Smooth muscle cell (in vitro differentiated cells): Measurements from ENCODE around the gene GEMIN5. TPM values are rescaled to one million over a fixed set of nuclear protein-coding genes. Genes with fewer than 3 reads are reported as not detected.

Experiments used
- DNase-seq: peaks from one replicate; lab custom pipeline; 2025; ENCODE audit not compliant: unreplicated experiment; lab: John Stamatoyannopoulos, UW
- H2AFZ ChIP-seq: fragments of 200-600 bp; sonication (generic); 2 replicates; pipeline ENCODE4 v1.6.0; 2016; ENCODE audit warnings: antibody characterized with exemption, low read depth, mild to moderate bottlenecking
- H3F3A ChIP-seq: fragments of 200-600 bp; sonication (generic); 2 replicates; pipeline ENCODE4 v1.6.0; 2017; ENCODE audit warnings: antibody characterized with exemption, low read depth
- H3K27ac ChIP-seq: fragments of 200-600 bp; sonication (generic); 2 replicates; pipeline ENCODE4 v1.5.1; 2016; ENCODE audit warnings: low read depth, mild to moderate bottlenecking
- H3K27me3 ChIP-seq: fragments of 200-600 bp; sonication (generic); 2 replicates; pipeline ENCODE4 v1.6.1; 2016; ENCODE audit warnings: low read depth, mild to moderate bottlenecking
- H3K36me3 ChIP-seq: fragments of 200-600 bp; sonication (generic); 2 replicates; pipeline ENCODE4 v1.5.1; 2016; ENCODE audit warnings: low read depth
- H3K4me1 ChIP-seq: fragments of 200-600 bp; sonication (generic); 2 replicates; pipeline ENCODE4 v1.5.1; 2016; ENCODE audit warnings: low read depth
- H3K4me2 ChIP-seq: fragments of 200-600 bp; sonication (generic); 2 replicates; pipeline ENCODE4 v1.6.0; 2016; ENCODE audit warnings: mild to moderate bottlenecking
- H3K4me3 ChIP-seq: fragments of 200-600 bp; sonication (generic); 2 replicates; pipeline ENCODE4 v1.5.1; 2016; ENCODE audit warnings: mild to moderate bottlenecking
- H3K79me2 ChIP-seq: fragments of 200-600 bp; sonication (generic); 2 replicates; pipeline ENCODE4 v1.6.0; 2016; ENCODE audit warnings: low read depth, mild to moderate bottlenecking
- H3K9ac ChIP-seq: fragments of 200-600 bp; sonication (generic); 2 replicates; pipeline ENCODE4 v1.6.0; 2016; ENCODE audit warnings: low read depth
- H3K9me3 ChIP-seq: fragments of 200-600 bp; sonication (generic); replicated peaks from 2 replicates; pipeline ENCODE4 v1.5.1; 2016; ENCODE audit warnings: low read depth
- H4K20me1 ChIP-seq: fragments of 200-600 bp; sonication (generic); 2 replicates; pipeline ENCODE4 v1.6.0; 2016; ENCODE audit warnings: low read depth
- CTCF ChIP-seq: fragments of 200-600 bp; sonication (generic); IDR thresholded peaks from 2 replicates; pipeline ENCODE4 v1.5.1; 2017; ENCODE audit warnings: borderline replicate concordance, mild to moderate bottlenecking, antibody characterized with exemption; ENCODE audit not compliant: insufficient read depth, poor library complexity, severe bottlenecking
- WGBS: methylation state at CpG from one replicate; pipeline ENCODE4 v1.1.7; 2016; ENCODE audit warnings: low lambda C conversion rate; 5-methylcytosine and 5-hydroxymethylcytosine counted together
- polyA plus RNA-seq: library from polyadenylated mRNA; unstranded; fragments of >200 nt; fragmentation: Nextera tagmentation; extraction: Ambion mirVana; gene quantifications from 2 replicates; pipeline ENCODE4 v1.2.1, GENCODE V29; 2016
- total RNA-seq: library from RNA; depleted of rRNA; stranded (reverse); fragments of >200 nt; gene quantifications from 2 replicates; pipeline ENCODE4 v1.2.3, GENCODE V29; 2014

Gene GEMIN5
- total and polyA plus RNA-seq, 2 experiments from 2014 or later, result 5.3 to 11.1 TPM

- peak overlapping the region; percentile 99 for H3K27ac ChIP-seq
- H3K4me3 ChIP-seq, result peak overlapping the region; percentile 88
- peak overlapping the region; percentile 97 for H3K4me2 ChIP-seq
- no peak for TF ChIP-seq CTCF
- H3K27me3 ChIP-seq, result no peaks in the 10 kb centered on the region
- H3K79me2 ChIP-seq, result peaks cover 43% of the 10 kb centered on the region
- H3K9ac ChIP-seq, result peak overlapping the region; percentile 97
- peaks cover 18% of the 10 kb centered on the region for H3K4me1 ChIP-seq
- whole genome bisulfite sequencing, result under 1% methylated on average over 55 of the region's 59 CpGs
- H3K36me3 ChIP-seq, result no peaks in the 10 kb centered on the region
- H3F3A ChIP-seq, result peaks cover 13% of the 10 kb centered on the region
- peak; percentile 99 for DNase-seq
- peaks cover 31% of the 10 kb centered on the region for H4K20me1 ChIP-seq
- H2AFZ ChIP-seq, result peak overlapping the region; percentile 71
- H3K9me3 ChIP-seq, result no peaks in the 10 kb centered on the region
Observed at GRCh38 chr5:154857530-154858296, 80.3 kb downstream of the GEMIN5 start.

DNA sequence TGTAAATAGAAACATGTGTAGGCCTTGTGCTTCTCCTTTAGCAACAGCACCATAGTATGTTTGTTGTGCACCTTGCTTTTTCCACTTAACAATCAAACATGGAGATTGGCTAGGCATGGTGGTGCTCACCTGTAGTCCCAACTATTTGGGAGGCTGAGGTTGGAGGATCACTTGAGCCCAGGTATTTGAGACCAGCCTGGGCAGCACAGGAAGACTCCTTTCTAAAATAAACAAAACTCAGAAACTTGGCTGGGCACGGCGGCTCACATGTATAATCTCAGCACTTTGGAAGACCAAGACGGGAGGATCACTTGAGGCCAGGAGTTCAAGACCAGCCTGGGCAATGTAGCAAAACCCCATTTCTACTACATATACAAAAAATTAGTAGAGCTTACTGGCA, 86.7 kb downstream of the GEMIN5 start:
- no peaks in the 10 kb centered on the region for H3K27me3 ChIP-seq
- no peak overlapping the region for H2AFZ ChIP-seq

DNA sequence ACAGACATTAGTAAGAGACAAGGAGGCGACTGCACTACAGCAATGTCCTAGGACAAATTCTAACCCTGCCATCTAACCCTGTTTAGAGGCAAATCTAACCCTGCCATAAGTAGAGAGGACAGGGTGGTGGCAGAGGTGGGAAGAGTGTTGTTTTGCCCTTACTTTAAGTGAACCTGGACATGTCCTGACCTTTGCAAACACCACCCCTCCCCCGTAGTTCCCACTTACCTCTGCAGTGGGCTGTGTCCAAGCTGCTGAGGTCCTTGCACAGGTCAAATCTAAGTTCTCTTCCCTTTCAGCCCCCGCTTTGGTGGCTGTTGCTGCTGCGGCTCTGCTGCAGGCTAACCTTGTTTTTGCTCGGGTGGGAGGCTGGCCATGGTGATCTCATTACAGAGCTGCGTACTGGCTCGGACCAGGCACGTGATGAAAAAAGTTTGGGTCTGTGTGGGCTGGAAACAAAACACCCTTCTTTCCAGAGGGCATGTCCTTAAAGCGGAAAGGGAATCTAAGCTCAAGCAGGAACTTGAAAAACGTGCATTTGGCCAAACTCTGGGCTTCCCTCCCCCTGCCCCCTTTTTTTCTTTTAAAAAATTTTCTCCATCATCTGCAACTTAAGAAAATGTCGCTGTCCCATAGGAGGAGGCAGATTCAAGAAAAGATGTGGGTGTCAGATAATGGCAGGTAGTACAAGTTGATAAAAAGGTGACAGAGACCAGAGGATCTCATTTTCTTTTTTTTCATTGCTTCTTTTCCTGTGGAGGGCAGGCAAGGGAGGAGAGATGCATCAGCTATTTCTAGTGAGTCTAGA, 87.6 kb downstream of the GEMIN5 start, which contains the start of gene FAXDC2:
Gene FAXDC2 (minus strand): TSS at position 349 of the 808 bp plus-strand sequence. CDS start 12,425 bp downstream, outside the sequence.
- H3K27ac ChIP-seq, result peak within 1 kb of the TSS; percentile 49
- WGBS, result 12% methylated on average over 11 of the region's 11 CpGs

More for the DNA sequence above, 86.7 kb downstream of the GEMIN5 start:
- peaks cover 7% of the 10 kb centered on the region for H3K4me1 ChIP-seq
- 97% methylated on average over 3 of the region's 3 CpGs for WGBS
- no peak overlapping the region for H3K4me2 ChIP-seq
- TF ChIP-seq CTCF, result no peak
- no peak overlapping the region for H3K4me3 ChIP-seq
- no peak overlapping the region for H3K9ac ChIP-seq
- H3K27ac ChIP-seq, result no peak overlapping the region
- no peaks in the 10 kb centered on the region for H3K79me2 ChIP-seq
- peaks cover 14% of the 10 kb centered on the region for H3F3A ChIP-seq
- H4K20me1 ChIP-seq, result no peaks in the 10 kb centered on the region
- DNase-seq, result no peak
- no peaks in the 10 kb centered on the region for H3K36me3 ChIP-seq
- no peaks in the 10 kb centered on the region for H3K9me3 ChIP-seq

More for the DNA sequence above, 87.6 kb downstream of the GEMIN5 start, which contains the start of gene FAXDC2:
- DNase-seq, result peak; percentile 18
- H3K4me2 ChIP-seq, result peak within 1 kb of the TSS; percentile 82
- H3K9ac ChIP-seq, result no peak within 1 kb of the TSS
- H3K27me3 ChIP-seq, result no peaks in the 10 kb centered on the region
- H3F3A ChIP-seq, result peaks cover 14% of the 10 kb centered on the region
- H3K9me3 ChIP-seq, result no peaks in the 10 kb centered on the region
- H3K4me3 ChIP-seq, result peak within 1 kb of the TSS; percentile 37
- H3K4me1 ChIP-seq, result peaks cover 7% of the 10 kb centered on the region
- no peak for TF ChIP-seq CTCF
- no peaks in the 10 kb centered on the region for H3K36me3 ChIP-seq
- peak within 1 kb of the TSS; percentile 8 for H2AFZ ChIP-seq
- H4K20me1 ChIP-seq, result no peaks in the 10 kb centered on the region
- no peaks in the 10 kb centered on the region for H3K79me2 ChIP-seq
